ENCODE measurements around the gene HIGD2A. TPM values are rescaled to one million over a fixed set of nuclear protein-coding genes. Genes with fewer than 3 reads are reported as not detected.

HIGD2A gene
- total RNA-seq, 6 experiments from 2014 or later = 90.4 to 109 (median 105) TPM

DNA sequence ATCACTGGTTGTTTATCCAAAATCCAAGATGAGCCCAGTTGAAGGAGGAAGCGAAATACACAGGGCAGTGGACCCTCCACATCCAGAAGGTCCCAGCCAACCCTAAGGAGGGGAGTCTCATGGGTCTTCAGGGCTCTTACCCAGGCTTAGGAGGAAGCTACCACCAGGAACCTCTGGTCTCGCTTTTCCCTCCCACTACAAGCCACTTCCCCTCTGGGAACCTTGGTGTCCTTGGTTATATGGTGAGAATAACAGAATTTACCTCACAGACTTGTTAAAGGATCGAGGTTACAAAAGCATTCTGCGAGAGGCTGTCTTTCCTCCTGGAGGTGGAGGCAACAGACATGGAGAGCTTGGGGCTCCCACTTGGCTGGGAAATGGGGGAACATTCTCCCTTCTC is 3.4 kb downstream of the HIGD2A start:
- no peaks in the 10 kb centered on the region for H3K9me3 Mint-ChIP-seq
- H3K4me3 Mint-ChIP-seq = no peak overlapping the region
- peaks cover 29% of the 10 kb centered on the region for H3K36me3 Mint-ChIP-seq (ENCODE audit: low read depth)
- H3K4me1 Mint-ChIP-seq (ENCODE audit: low read depth) = peaks cover 12% of the 10 kb centered on the region
- H3K27ac Mint-ChIP-seq = no peak overlapping the region
- DNase-seq = no peak
- TF ChIP-seq, protein P1, sequence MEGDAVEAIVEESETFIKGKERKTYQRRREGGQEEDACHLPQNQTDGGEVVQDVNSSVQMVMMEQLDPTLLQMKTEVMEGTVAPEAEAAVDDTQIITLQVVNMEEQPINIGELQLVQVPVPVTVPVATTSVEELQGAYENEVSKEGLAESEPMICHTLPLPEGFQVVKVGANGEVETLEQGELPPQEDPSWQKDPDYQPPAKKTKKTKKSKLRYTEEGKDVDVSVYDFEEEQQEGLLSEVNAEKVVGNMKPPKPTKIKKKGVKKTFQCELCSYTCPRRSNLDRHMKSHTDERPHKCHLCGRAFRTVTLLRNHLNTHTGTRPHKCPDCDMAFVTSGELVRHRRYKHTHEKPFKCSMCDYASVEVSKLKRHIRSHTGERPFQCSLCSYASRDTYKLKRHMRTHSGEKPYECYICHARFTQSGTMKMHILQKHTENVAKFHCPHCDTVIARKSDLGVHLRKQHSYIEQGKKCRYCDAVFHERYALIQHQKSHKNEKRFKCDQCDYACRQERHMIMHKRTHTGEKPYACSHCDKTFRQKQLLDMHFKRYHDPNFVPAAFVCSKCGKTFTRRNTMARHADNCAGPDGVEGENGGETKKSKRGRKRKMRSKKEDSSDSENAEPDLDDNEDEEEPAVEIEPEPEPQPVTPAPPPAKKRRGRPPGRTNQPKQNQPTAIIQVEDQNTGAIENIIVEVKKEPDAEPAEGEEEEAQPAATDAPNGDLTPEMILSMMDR (IDR thresholded peaks at IDR 0.05) = no peak
- H3K27me3 Mint-ChIP-seq (ENCODE audit: insufficient read depth) = peaks cover 5% of the 10 kb centered on the region

DNA sequence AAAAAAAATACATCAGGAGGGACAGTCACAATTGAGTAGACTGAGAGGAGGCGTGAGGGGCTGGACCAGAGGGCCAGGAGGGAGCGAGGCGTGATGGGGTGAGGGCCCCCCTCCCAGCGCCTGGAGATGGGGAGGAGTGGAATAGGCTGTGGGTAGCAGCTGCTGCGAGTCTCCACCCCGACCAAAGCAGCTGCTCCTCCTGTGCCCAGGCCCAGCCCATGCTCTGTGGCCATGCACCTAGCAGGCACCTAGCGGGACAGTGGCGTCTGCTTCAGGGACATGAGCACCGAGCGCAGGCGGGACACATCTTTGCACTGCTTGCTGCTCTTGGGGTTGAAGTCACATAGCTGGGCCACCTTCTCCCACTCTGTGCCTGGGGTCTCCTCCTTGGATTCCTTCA is 4.0 kb downstream of the HIGD2A start:
- Mint-ChIP-seq H3K27ac (no peak overlapping the region), H3K9me3 (no peaks in the 10 kb centered on the region), H3K36me3 (ENCODE audit: low read depth) (peaks cover 25% of the 10 kb centered on the region), H3K27me3 (ENCODE audit: insufficient read depth) (peaks cover 5% of the 10 kb centered on the region), H3K4me3 (no peak overlapping the region), H3K4me1 (ENCODE audit: low read depth) (peaks cover 7% of the 10 kb centered on the region; the same call in 1 of the 2 replicates)
- DNase-seq = no peak
- TF ChIP-seq, protein P1 (IDR thresholded peaks at IDR 0.05) = no peak

DNA sequence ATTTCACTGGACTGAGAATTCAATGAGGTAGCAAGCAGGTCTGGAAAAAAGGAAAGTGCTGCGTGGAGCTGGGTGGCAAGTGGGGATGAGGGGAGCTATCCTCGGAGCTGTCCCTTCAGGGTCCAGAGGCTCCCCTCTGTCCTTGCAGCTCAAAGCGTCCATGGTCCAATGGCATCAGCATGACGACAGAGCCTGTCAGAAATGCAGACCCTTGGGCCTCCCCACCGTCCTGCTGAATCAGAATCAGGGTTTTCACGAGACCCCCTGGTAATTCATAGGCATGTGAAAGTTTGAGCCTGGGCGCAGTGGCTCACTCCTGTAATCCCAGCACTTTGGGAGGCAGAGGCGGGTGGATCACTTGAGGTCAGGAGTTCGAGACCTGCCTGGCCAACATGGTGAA is 5.5 kb downstream of the HIGD2A start:
- H3K36me3 Mint-ChIP-seq (ENCODE audit: low read depth) = peaks cover 25% of the 10 kb centered on the region
- no peak overlapping the region for H3K4me3 Mint-ChIP-seq
- peaks cover 4% of the 10 kb centered on the region for H3K27me3 Mint-ChIP-seq (ENCODE audit: insufficient read depth)
- TF ChIP-seq, protein P1 (IDR thresholded peaks at IDR 0.05) = no peak
- H3K27ac Mint-ChIP-seq = no peak overlapping the region
- DNase-seq = no peak
- H3K4me1 Mint-ChIP-seq (ENCODE audit: low read depth) = 0 out of 2 replicates have a peak, but pooled peaks cover 7% of the 10 kb centered on the region
- no peaks in the 10 kb centered on the region for H3K9me3 Mint-ChIP-seq

DNA sequence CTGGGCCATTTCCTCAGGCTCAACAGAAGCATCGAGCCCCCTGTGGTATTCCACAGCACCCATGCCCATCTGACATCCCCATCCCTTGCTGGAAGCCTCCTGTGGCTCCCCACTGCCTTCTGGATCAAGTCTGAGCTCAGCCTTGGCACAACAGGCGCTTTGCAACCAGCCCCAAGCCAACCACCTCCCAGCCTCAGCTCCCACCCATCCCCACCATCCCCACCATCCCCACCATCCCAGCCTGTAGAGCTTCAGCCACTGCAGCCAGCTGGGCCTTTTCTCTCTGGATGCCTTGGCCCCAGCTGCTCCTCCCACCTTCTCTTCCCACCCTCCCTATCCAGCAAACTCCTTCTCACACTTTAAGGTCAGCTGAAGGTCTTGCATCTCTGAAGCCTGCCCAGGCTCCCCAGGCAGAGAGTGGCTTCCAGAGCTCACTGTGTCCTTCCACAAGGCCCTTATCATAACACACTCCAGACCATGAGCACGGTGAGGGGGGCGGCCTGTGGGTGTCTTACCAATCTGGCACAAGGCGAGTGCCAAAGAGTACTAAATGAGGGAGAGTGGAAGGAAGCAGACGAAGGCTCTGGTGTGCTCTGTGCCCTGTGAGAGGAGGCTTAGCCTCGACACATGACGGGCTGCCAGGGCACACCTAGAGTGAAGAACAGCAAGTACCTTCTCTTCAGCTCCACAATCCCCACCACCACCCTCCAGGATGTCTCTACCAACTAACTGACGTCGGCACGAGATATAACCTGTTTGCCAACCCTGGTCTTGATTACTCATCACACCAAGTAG is 6.5 kb downstream of the HIGD2A start:
- Mint-ChIP-seq H3K9me3 (no peaks in the 10 kb centered on the region), H3K36me3 (ENCODE audit: low read depth) (peaks cover 23% of the 10 kb centered on the region), H3K4me1 (ENCODE audit: low read depth) (no peaks in the 10 kb centered on the region), H3K27me3 (ENCODE audit: insufficient read depth) (peaks cover 4% of the 10 kb centered on the region; the same call in 1 of the 2 replicates), H3K27ac (no peak overlapping the region), H3K4me3 (no peak overlapping the region)
- TF ChIP-seq, protein P1 (IDR thresholded peaks at IDR 0.05) = no peak
- no peak for DNase-seq

DNA sequence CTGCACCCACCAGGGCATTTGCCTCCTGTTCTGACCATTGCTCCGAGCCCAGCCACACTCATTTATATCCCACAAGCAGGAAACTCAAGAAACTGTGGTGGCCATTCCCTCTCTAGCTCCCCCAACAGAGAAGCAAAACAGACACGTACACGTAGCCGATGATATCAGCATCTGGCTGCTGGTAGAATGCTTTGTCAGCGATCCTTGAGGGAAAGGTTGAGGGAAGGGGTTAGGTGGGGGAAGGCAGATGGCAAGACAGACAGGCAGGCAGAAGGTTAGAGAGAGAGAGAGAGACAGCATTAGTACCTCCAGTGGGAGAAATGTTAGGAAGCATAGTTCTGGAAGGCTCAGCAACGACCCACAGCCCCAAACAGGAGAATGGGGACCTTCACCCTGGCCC is 7.8 kb downstream of the HIGD2A start:
- no peak overlapping the region for H3K4me3 Mint-ChIP-seq
- TF ChIP-seq, protein P1 (IDR thresholded peaks at IDR 0.05) = no peak
- no peak for DNase-seq
- no peaks in the 10 kb centered on the region for H3K9me3 Mint-ChIP-seq
- H3K4me1 Mint-ChIP-seq (ENCODE audit: low read depth) = peaks cover 9% of the 10 kb centered on the region
- H3K27me3 Mint-ChIP-seq (ENCODE audit: insufficient read depth) = peaks cover 5% of the 10 kb centered on the region
- peaks cover 16% of the 10 kb centered on the region for H3K36me3 Mint-ChIP-seq (ENCODE audit: low read depth)
- H3K27ac Mint-ChIP-seq = no peak overlapping the region; the same call in 1 of the 2 replicates
